H1 (cell line): ENCODE data around the gene RALGAPA2. TPM values are rescaled to one million over a fixed set of nuclear protein-coding genes. Genes with fewer than 3 reads are reported as not detected.

Experiments used
- EZH2 ChIP-seq: fragments of 200-600 bp; sonication (generic); IDR thresholded peaks from 2 replicates; pipeline ENCODE4 v1.7.1; 2012; ENCODE audit warnings: low read depth, mild to moderate bottlenecking, moderate library complexity, low read length, inconsistent platforms; ENCODE audit not compliant: severe bottlenecking
- JUN ChIP-seq: IDR thresholded peaks from 2 replicates; pipeline ENCODE4 v1.6.1; 2011; ENCODE audit warnings: low read depth, mild to moderate bottlenecking, improper control_type of control experiment, low read length
- SAP30 ChIP-seq: fragments of 300-600 bp; sonication (generic); IDR thresholded peaks from 2 replicates; pipeline ENCODE4 v1.7.1; 2012; ENCODE audit warnings: low read length, moderate library complexity, mild to moderate bottlenecking, inconsistent platforms; ENCODE audit not compliant: insufficient read depth, insufficient replicate concordance
- polyA plus RNA-seq, 7 experiments: library from polyadenylated mRNA; depleted of rRNA in 3 of 7; stranded (reverse) in 5 of 7; unstranded in 2 of 7; fragments of >200 nt in 5 of 7; fragments of 200-250 nt in 2 of 7; gene quantifications; 1 replicate in 5 of 7; 2 replicates in 1 of 7; 4 replicates in 1 of 7; pipeline versions ENCODE4 v1.2.1 to v1.2.3, GENCODE V29; 2011 to 2013; ENCODE audit warnings: missing spikeins in 2 of 7, mixed read lengths in 2 of 7
- total RNA-seq: library from RNA; stranded (reverse); fragmentation: NEBNext Ultra II Directional; extraction: Animal tissue kit (Norgen Biotek cat#: 25700); gene quantifications from 2 replicates; pipeline ENCODE4 v1.2.1, GENCODE V29; 2021

The RALGAPA2 gene
- total and polyA plus RNA-seq, 2 of the 8 experiments (the other 6 are each of a cell fraction or from before 2014, with no cell fraction given), result 5.1 to 25.5 TPM

- TF ChIP-seq JUN, result no peak
- TF ChIP-seq EZH2, result no peak
- TF ChIP-seq SAP30, result no peak
These were observed 306.8 kb downstream of the RALGAPA2 start (continued) for GRCh38 chr20:20405623-20406022.
